Neural progenitor cell (in vitro differentiated cells): ENCODE results near the gene JAK1.

Source experiments
- EZH2phosphoT487 ChIP-seq: fragments of 200-600 bp; sonication (generic); IDR thresholded peaks from 2 replicates; pipeline ENCODE4 v1.6.1; 2017; ENCODE audit warnings: antibody characterized with exemption
- TF ChIP-seq, protein P1 (sequence below): fragments of 200-600 bp; sonication (generic); IDR thresholded peaks from 2 replicates; pipeline ENCODE4 v1.5.1; 2017; ENCODE audit warnings: antibody characterized with exemption, mild to moderate bottlenecking

DNA sequence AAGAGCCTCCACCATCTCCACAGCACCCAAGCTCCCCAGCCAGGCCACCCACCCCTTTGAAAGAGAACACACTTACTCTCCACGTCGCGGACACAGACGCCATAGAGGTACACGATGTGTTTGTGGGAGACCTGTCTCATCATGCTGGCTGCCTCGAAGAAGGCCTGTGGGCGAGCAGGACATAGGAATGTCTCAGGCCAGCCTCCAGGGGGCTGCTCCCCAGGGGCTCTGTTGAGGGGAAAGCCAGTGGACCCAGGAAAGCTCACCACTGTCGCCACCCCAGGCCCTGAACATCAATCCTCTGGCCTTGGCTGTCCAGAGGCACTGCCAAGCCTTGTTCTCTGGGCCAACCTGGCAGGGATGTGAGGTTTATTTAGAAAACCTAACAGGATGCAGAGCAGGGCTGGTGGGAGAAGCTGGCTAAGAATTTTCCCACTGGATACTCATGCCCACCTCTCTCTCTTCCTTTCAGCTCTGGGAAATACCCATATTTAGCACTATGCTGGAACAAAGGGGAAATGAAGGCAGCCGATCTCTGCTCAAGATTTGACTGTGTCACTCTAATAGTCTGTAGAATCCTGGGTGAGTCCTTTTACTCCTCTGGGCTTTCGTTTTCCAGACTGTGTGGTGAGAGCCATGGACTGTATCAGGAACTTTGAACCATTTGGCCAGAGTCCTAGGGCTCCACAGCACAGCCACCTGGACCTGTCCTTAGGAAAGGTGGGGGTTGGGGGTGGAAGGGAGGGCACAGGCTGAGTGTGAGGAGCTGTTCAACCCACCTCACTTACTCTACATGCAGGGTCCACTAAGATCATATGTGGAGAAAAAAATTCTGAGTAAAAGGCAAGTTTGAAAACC lies 119.5 kb downstream of the JAK1 start:
- TF ChIP-seq, protein P1, sequence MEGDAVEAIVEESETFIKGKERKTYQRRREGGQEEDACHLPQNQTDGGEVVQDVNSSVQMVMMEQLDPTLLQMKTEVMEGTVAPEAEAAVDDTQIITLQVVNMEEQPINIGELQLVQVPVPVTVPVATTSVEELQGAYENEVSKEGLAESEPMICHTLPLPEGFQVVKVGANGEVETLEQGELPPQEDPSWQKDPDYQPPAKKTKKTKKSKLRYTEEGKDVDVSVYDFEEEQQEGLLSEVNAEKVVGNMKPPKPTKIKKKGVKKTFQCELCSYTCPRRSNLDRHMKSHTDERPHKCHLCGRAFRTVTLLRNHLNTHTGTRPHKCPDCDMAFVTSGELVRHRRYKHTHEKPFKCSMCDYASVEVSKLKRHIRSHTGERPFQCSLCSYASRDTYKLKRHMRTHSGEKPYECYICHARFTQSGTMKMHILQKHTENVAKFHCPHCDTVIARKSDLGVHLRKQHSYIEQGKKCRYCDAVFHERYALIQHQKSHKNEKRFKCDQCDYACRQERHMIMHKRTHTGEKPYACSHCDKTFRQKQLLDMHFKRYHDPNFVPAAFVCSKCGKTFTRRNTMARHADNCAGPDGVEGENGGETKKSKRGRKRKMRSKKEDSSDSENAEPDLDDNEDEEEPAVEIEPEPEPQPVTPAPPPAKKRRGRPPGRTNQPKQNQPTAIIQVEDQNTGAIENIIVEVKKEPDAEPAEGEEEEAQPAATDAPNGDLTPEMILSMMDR, result no peak
- no peak for TF ChIP-seq EZH2phosphoT487
